AG09319 (cell line): ENCODE measurements around the gene ANKRD40.

Source experiments
- DNase-seq: peaks from one replicate; pipeline ENCODE4 v3.0.0-alpha.2; 2010; ENCODE audit warnings: low read depth; ENCODE audit errors: extremely low read depth
- TF ChIP-seq, protein P1 (sequence below): IDR thresholded peaks from 2 replicates; pipeline ENCODE4 v1.5.1; 2011; ENCODE audit warnings: low read depth, mild to moderate bottlenecking, inconsistent platforms, low read length, moderate library complexity

ANKRD40 gene

DNA sequence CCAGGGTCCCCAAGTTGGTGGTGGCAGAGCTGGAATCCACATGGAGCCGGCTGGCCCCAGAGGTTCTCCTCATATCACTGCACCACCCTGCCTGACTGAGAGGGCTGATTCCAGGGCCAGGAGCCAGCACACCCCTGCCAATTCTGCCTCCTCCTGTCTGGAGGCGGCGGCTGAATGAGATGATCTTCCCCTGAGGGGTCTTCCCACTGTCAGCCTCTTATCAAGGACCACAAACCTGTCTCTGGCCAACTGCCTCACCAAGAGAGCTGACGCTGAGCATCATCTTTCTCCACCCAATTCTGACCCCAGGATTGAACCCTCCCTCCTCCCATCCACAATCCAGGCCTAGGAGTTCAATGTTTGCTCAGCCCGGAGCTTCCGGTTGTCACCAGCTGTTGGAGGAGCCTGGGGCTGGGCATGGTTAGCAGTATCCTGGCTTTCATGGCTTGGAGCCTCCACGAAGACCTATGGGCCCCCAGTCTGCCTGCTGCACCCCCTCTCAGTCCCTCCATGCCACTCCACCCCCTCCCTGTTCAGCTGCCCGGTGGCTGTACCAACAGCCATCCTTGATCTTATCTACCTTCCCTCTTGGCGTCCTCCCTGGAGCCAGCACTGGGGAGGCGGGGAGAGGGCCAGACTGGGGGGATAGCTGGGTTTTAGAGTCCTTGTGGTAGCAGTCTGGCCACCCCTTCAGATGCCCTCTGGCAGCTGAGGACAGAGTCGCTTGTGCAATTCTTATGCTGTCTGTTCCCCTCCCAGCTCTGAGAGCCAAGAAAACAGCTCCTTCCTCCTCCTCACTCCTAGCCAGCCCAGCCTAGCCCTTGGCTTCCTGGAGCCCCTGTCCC, 47.5 kb downstream of the ANKRD40 start:
- DNase-seq, result no peak
- TF ChIP-seq, protein P1, sequence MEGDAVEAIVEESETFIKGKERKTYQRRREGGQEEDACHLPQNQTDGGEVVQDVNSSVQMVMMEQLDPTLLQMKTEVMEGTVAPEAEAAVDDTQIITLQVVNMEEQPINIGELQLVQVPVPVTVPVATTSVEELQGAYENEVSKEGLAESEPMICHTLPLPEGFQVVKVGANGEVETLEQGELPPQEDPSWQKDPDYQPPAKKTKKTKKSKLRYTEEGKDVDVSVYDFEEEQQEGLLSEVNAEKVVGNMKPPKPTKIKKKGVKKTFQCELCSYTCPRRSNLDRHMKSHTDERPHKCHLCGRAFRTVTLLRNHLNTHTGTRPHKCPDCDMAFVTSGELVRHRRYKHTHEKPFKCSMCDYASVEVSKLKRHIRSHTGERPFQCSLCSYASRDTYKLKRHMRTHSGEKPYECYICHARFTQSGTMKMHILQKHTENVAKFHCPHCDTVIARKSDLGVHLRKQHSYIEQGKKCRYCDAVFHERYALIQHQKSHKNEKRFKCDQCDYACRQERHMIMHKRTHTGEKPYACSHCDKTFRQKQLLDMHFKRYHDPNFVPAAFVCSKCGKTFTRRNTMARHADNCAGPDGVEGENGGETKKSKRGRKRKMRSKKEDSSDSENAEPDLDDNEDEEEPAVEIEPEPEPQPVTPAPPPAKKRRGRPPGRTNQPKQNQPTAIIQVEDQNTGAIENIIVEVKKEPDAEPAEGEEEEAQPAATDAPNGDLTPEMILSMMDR, result no peak

DNA sequence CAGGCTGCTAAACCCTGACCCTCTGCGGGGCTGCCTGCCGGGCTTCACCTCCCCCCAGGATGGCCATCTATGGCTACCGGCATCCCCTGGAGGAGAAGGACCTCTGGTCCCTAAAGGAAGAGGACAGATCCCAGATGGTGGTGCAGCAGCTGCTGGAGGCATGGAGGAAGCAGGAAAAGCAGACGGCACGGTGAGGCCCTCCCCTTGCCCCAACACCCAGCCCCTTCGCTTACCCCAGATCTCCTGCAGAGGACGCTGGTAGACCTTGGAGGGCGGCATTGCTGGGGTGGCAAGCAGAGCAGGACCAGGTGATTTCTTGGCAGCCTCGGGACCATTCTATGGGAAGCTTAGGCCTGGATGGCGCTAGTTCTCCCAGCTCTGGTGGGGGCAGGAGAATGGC, 48.5 kb downstream of the ANKRD40 start:
- no peak for DNase-seq
- TF ChIP-seq, protein P1, result no peak

DNA sequence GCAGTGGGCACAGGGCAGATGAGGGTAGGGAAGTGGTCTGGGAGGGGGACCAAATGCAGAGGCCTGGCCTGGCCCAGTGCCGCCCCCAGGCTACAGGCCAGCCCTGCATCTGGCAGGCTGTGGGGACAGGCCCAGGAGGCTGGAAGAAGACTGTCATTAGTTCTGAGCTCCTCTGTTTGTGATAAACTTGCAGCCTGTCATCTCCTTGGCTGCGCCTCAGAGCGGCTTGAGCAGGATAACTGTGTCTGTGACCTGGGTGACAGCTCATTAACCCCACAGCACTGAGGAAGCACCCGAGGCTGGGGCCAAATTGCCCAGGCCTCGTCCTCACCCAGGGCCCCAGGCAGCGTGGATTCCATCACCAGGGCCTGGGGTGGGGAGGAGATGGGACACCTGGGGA, 49.1 kb downstream of the ANKRD40 start:
- TF ChIP-seq, protein P1, result no peak
- no peak for DNase-seq

DNA sequence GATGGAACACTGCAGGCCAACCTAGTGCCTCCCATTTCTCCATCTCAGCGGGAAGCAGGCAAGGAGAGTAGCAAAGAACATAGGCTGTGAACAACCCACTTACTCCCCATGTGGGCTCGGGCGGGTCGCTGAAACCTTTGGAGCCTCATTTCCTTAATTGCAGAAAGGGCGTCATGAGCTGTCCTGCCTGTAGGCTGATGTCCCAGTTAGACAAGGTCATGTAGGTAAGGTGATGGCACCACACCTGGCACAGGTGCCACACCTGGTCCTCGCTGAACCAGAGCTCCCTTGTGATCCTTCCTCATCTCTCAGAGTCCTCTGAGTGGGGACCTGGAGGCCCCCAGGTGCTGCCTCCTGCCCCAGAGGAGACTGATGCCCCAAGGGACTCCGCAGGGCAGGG, 50.1 kb downstream of the ANKRD40 start:
- DNase-seq, result no peak
- TF ChIP-seq, protein P1, result no peak

DNA sequence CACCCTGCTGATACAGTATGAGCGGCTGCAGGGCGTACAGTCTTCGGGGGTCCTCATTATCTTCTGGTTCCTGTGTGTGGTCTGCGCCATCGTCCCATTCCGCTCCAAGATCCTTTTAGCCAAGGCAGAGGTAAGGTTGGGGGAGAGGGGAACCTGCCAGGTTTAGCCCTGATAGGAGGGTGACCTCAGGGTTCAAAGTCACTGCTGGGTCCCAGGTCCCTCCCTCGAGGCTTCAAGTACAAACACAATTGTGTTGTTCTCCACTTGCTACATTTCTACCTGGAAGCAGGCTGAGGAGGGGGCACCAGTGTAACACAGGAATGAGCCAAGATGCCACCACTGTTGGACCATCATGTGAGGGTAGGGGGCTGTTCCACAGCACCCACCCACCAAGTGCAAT, 50.7 kb downstream of the ANKRD40 start:
- TF ChIP-seq, protein P1, result no peak

DNA sequence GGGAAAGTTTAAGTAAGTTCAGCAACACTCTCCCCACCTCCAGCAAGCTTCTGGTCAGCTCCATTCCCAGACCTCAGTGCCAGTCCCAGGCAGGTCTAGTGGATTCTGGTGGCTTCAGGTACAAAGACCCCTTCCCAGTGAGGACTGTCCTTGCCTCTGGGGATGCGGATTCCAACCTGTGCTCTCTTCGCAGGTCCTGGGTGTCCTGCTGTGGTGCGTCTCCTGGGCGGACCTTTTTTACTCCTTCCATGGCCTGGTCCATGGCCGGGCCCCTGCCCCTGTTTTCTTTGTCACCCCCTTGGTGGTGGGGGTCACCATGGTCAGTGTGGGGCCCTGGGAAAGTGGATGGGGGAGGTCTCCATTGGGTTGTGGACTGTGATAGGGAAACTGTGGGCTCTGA, 51.2 kb downstream of the ANKRD40 start:
- TF ChIP-seq, protein P1, result no peak
- DNase-seq, result no peak

More for the DNA sequence above, 50.7 kb downstream of the ANKRD40 start:
- no peak for DNase-seq

DNA sequence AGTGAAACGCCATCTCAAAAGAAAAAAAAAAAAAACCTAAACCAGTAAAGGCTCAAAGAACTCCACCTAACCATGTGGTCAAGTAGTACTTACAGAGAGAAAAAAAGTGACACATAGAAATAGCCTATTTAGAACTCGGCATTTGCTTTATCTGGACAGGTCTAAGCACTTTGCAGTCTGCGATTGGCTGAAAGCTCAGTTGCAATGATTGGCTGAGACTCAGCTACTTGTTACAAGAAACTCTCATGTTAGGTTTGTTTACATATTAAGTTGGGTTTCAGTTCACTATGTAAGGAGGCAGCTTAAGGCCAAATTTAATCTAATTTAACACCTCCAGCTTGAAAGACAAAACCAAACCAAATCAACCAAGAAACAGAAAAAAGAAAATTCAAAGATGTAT, 54.0 kb downstream of the ANKRD40 start:
- DNase-seq, result no peak

More for the DNA sequence above, 54.0 kb downstream of the ANKRD40 start:
- TF ChIP-seq, protein P1, result no peak
